Brain microvascular endothelial cell (primary cell): ENCODE results near the gene ZC3H18.

Experiments used
- DNase-seq: peaks from one replicate; pipeline ENCODE4 v3.0.0-alpha.2; 2020
- H3K27ac ChIP-seq: fragments of 250-450 bp; sonication (Bioruptor Pico); 2 replicates; pipeline ENCODE4 v1.5.1; 2020; ENCODE audit warnings: mild to moderate bottlenecking, moderate library complexity
- H3K27me3 ChIP-seq: fragments of 250-450 bp; sonication (Bioruptor Pico); replicated peaks from 2 replicates; pipeline ENCODE4 v1.5.1; 2020; ENCODE audit warnings: mild to moderate bottlenecking
- H3K36me3 ChIP-seq: fragments of 250-450 bp; sonication (Bioruptor Pico); replicated peaks from 2 replicates; pipeline ENCODE4 v1.5.1; 2020; ENCODE audit warnings: mild to moderate bottlenecking
- H3K4me3 ChIP-seq: 2 replicates; pipeline ENCODE4 v1.5.1; 2011; ENCODE audit warnings: low read depth, mild to moderate bottlenecking, control low read depth, low read length, moderate library complexity
- in situ Hi-C: cut with HindIII; loops from 2 replicates; pipeline ENCODE4 v1.10.0; 2017; ENCODE audit warnings: low sequenced_read_pairs, low pct_ligation_motif_present
- TF ChIP-seq, protein P1 (sequence below): IDR thresholded peaks from 2 replicates; pipeline ENCODE4 v1.5.1; 2011; ENCODE audit warnings: low read depth, mild to moderate bottlenecking, moderate library complexity, low read length, control low read depth, inconsistent platforms; ENCODE audit errors: missing control alignments

ZC3H18 gene

DNA sequence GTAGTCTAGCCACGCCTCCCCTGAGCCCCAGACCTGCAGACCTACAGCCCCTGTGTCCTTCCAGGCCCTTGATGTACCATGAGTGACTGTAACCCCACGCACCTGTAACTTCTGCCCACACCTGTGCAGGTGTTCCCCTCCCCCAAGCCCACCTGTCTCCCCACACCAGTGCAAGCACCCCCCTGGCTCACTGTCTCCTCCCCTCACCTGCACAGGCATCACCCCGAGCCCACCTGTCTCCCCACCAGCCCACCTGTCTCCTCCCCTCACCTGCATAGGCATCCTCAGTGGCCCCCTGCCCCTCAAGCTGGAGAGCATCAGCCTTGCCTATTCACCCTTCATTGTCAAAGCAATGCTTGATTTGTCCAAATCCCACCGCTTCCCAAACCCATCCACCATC, 32.3 kb upstream of the ZC3H18 start:
- TF ChIP-seq, protein P1, sequence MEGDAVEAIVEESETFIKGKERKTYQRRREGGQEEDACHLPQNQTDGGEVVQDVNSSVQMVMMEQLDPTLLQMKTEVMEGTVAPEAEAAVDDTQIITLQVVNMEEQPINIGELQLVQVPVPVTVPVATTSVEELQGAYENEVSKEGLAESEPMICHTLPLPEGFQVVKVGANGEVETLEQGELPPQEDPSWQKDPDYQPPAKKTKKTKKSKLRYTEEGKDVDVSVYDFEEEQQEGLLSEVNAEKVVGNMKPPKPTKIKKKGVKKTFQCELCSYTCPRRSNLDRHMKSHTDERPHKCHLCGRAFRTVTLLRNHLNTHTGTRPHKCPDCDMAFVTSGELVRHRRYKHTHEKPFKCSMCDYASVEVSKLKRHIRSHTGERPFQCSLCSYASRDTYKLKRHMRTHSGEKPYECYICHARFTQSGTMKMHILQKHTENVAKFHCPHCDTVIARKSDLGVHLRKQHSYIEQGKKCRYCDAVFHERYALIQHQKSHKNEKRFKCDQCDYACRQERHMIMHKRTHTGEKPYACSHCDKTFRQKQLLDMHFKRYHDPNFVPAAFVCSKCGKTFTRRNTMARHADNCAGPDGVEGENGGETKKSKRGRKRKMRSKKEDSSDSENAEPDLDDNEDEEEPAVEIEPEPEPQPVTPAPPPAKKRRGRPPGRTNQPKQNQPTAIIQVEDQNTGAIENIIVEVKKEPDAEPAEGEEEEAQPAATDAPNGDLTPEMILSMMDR = no peak
- Histone ChIP-seq H3K27me3 (peaks cover 19% of the 10 kb centered on the region), H3K27ac (no peak overlapping the region), H3K4me3 (no peak overlapping the region), H3K36me3 (no peaks in the 10 kb centered on the region)
- in situ Hi-C loops = loop anchor here (25.0 kb wide), 1 partner anchor 101 kb away; no protein-coding TSS in a partner anchor
- DNase-seq = no peak

DNA sequence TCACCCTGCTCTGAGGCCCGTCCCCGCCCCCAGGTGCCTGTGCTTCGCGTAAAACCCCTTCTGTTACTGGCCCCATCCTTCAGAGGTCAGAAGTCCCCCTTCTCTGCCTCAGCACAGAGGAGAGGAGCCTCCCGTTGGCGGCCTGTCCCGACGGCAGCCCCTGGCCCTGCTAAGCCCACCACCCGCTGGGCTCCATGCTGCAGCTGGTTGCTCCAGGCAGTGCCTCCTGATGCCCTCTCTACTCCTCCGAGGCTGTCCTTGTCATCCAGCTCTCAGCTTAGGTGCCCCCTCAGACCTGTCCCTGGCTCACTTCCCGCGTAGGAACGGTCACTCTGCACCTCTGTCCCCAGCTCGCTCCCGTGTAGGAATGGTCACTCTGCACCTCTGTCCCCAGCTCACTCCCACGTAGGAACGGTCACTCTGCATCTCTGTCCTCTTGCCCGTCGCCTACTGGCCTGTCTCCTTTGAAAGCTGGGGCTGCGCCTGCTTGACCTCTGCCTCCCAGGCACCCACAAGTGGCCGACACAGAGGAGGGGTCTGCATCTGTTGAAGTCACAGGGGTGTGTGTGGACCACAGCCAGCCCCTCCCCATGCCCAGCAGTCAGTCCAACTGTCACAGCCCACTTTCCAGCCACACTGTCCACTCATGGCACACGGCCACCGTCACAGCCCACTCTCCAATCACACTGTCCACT, 31.7 kb upstream of the ZC3H18 start:
- no peak overlapping the region for H3K27ac ChIP-seq
- H3K4me3 ChIP-seq = no peak overlapping the region
- TF ChIP-seq, protein P1 = no peak
- no peaks in the 10 kb centered on the region for H3K36me3 ChIP-seq
- no peak for DNase-seq
- peaks cover 19% of the 10 kb centered on the region for H3K27me3 ChIP-seq
- in situ Hi-C loops = loop anchor here (25.0 kb wide), 1 partner anchor 101 kb away; no protein-coding TSS in a partner anchor

DNA sequence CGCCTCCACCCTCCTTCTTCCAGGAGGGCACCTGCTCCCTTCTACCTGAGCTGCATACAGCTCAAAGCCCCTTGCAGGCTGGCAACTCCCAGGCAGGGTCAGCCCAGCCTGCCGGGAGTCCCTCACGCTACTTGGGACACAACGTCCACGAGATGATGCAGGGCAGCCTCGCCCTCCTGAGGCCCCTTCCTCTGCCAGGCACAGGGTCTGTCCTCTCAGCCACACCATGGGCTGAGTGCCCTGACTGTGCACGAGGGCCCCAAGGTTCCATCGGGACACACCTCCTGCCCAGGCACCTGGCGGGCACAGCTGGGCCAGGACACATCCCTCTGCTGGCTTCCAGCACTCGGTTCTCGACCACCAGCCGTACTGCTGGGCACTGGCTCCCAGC, 30.9 kb upstream of the ZC3H18 start:
- in situ Hi-C loops = loop anchor here (25.0 kb wide), 1 partner anchor 102 kb away; no protein-coding TSS in a partner anchor
- H3K36me3 ChIP-seq = no peaks in the 10 kb centered on the region
- no peak overlapping the region for H3K4me3 ChIP-seq
- TF ChIP-seq, protein P1 = no peak
- H3K27ac ChIP-seq = no peak overlapping the region
- no peak for DNase-seq
- peaks cover 19% of the 10 kb centered on the region for H3K27me3 ChIP-seq

- DNase-seq = no peak
- in situ Hi-C loops = loop anchor here (25.0 kb wide), 1 partner anchor 102 kb away; no protein-coding TSS in a partner anchor
- peaks cover 19% of the 10 kb centered on the region for H3K27me3 ChIP-seq
- H3K4me3 ChIP-seq = no peak overlapping the region
- no peaks in the 10 kb centered on the region for H3K36me3 ChIP-seq
- TF ChIP-seq, protein P1 = no peak
- H3K27ac ChIP-seq = no peak overlapping the region
Observed at GRCh38 chr16:88539652-88540345, 30.4 kb upstream of the ZC3H18 start.

DNA sequence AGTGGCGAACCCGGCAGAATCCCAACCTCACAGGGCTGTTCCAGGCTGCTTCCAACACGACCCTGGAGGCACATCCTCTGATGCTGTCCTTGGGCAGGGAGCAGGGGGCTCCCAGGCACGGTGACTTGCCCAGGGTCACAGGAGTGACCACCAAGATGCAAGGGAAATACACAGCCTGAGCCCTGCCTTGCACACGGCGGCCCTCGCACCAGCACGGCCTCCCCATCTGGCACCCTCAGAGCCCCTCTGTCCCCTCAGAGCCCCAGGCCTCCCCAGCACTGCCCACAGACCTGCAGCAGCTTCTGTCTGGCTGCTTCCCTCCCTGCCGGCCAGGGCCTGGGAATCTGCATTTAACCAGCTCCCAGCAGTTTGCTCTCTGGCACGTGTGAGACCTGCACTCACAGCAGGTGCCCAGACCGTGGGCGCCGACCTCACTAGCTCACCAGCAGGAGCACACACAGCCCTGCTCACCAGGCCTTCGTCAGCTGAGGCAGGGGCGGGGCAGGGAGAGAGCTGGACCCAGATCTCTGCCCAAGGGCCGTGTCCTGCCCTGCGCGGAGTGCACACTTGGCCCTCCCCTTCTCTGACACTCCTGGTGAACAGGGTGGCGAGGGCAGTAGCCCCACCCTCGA, 29.7 kb upstream of the ZC3H18 start:
- no peaks in the 10 kb centered on the region for H3K36me3 ChIP-seq
- H3K4me3 ChIP-seq = no peak overlapping the region
- peaks cover 19% of the 10 kb centered on the region for H3K27me3 ChIP-seq
- in situ Hi-C loops = loop anchor here (25.0 kb wide), 1 partner anchor 103 kb away; no protein-coding TSS in a partner anchor
- no peak for DNase-seq
- TF ChIP-seq, protein P1 = no peak
- no peak overlapping the region for H3K27ac ChIP-seq
